Mesothelial cell of epicardium (in vitro differentiated cells): ENCODE results near the gene MRPL10. TPM values are rescaled to one million over a fixed set of nuclear protein-coding genes. Genes with fewer than 3 reads are reported as not detected.
A peak's percentile ranks its signal among the peaks of the same experiment; 100 is the strongest.

Experiments
- DNase-seq, 2 experiments: peaks; one replicate each; pipeline ENCODE4 v3.0.0; 2021; ENCODE audit warnings: low spot score in 2 of 2; ENCODE audit not compliant: unreplicated experiment in 2 of 2
- H3K27ac Mint-ChIP-seq: 2 replicates; pipeline ENCODE4 v1.8.0; 2021; ENCODE audit warnings: mixed read lengths
- H3K27me3 Mint-ChIP-seq: 2 replicates; pipeline ENCODE4 v1.8.0; 2021; ENCODE audit warnings: low read depth, mixed read lengths
- H3K36me3 Mint-ChIP-seq: 2 replicates; pipeline ENCODE4 v1.8.0; 2021; ENCODE audit warnings: mixed read lengths
- H3K4me1 Mint-ChIP-seq: 2 replicates; pipeline ENCODE4 v1.8.0; 2021; ENCODE audit warnings: mixed read lengths
- H3K4me3 Mint-ChIP-seq: 2 replicates; pipeline ENCODE4 v1.8.0; 2021; ENCODE audit warnings: mild to moderate bottlenecking, moderate library complexity, mixed read lengths
- H3K9me3 Mint-ChIP-seq: 2 replicates; pipeline ENCODE4 v1.8.0; 2021; ENCODE audit warnings: mixed read lengths
- total RNA-seq: library from RNA; stranded (reverse); gene quantifications from 3 replicates; pipeline ENCODE4 v1.2.1, GENCODE V29; 2021
- TF ChIP-seq, protein P1 (sequence below): fragments of 200-600 bp; sonication (generic); IDR thresholded peaks from one replicate; pipeline ENCODE4 v1.5.0; 2021; ENCODE audit warnings: antibody characterized with exemption; ENCODE audit not compliant: unreplicated experiment

Gene MRPL10
- total RNA-seq, 1 donor from 2014 or later = 41.0 TPM

DNA sequence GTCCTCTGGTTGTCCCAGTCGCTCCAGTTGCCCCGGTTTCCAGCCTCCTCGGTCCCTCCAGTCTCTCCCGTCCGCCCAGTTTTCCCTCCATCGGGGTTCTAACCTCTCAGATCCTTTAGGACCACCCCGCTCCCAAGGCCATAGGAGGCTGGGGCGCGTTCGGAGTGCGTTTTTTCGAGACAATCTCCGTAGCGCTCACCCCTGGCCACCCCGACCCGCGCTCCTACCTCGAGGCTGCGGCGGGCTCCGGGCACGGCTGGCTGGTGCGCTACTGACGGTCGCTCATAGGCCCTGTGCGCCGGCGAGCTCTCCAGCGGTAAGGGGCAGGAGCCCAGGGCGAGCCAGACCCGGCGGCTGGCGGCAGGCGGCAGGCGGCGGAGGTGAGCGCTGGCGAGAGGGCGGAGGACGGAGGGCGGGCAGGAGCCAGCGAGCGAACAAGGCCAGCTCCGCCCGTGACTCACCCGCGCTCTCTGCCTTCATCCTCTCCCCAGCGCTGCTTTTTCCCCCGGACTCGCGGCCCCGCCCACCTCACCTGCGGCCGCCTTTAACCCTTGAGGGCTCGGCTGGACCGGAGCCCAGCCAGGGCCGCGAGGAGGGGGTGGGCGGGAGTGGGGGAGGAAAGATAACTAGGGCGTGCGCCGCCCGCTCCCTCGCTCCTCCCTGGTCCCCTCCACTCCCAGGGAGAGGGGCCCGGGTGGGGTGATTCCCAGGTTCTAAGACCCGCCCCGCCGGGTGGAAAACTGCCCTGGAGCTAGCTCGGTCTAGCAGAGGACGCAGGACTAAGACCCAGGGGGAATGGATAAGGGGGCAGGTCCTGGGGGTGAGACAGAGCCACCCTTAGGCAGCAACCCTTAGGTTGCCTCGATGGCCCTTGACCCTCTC is 19.6 kb upstream of the MRPL10 start, which contains the start of gene SP6:
SP6 (minus strand) TSS at position 472 of the 882 bp plus-strand sequence. CDS start 2,734 bp downstream, outside the sequence.
- H3K4me3 Mint-ChIP-seq = peak within 1 kb of the TSS; percentile 84
- TF ChIP-seq, protein P1, sequence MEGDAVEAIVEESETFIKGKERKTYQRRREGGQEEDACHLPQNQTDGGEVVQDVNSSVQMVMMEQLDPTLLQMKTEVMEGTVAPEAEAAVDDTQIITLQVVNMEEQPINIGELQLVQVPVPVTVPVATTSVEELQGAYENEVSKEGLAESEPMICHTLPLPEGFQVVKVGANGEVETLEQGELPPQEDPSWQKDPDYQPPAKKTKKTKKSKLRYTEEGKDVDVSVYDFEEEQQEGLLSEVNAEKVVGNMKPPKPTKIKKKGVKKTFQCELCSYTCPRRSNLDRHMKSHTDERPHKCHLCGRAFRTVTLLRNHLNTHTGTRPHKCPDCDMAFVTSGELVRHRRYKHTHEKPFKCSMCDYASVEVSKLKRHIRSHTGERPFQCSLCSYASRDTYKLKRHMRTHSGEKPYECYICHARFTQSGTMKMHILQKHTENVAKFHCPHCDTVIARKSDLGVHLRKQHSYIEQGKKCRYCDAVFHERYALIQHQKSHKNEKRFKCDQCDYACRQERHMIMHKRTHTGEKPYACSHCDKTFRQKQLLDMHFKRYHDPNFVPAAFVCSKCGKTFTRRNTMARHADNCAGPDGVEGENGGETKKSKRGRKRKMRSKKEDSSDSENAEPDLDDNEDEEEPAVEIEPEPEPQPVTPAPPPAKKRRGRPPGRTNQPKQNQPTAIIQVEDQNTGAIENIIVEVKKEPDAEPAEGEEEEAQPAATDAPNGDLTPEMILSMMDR = no peak
- peak within 1 kb of the TSS; percentile 74 for H3K27ac Mint-ChIP-seq
- peaks cover 44% of the 10 kb centered on the region for H3K27me3 Mint-ChIP-seq
- H3K9me3 Mint-ChIP-seq = no peaks in the 10 kb centered on the region
- no peaks in the 10 kb centered on the region for H3K36me3 Mint-ChIP-seq
- H3K4me1 Mint-ChIP-seq = peaks cover 76% of the 10 kb centered on the region
- DNase-seq = peak; percentile 50 to 75

DNA sequence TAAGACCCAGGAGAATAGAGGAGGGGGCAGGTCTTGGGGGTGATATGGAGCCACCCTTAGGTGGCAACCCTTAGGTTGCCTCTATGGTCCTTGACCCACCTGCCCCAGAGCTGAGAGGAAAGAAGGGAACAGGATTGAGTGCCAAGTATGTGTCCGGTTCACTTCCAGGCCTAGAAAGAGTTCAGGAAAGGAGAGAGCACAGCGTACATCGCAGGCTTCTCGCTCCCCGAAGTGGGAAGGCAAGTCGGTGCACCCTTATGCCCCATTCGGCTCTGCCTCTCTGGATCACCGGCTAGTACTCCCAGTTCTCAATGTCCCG is 19.0 kb upstream of the MRPL10 start:
- Mint-ChIP-seq H3K27ac (peak overlapping the region; percentile 67), H3K4me1 (peaks cover 76% of the 10 kb centered on the region), H3K36me3 (no peaks in the 10 kb centered on the region), H3K4me3 (peak overlapping the region; percentile 84), H3K9me3 (no peaks in the 10 kb centered on the region), H3K27me3 (peaks cover 38% of the 10 kb centered on the region)
- DNase-seq = no peak
- TF ChIP-seq, protein P1 = no peak

DNA sequence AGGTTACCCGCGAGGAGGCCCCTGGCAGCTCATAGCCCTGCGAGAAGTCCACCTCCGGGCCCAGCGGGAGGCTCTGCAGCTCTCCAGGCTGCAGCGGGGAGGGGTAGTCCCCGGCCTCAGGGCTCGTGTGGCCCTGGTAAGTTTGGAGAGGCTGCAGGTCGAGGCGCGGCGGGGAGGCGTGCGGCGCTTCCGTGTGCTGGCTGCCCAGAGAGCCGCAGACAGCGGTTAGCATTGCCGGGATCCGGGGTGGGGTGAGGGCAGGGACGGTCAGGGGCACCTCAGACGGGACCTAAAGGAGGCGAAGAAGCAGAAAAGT is 16.8 kb upstream of the MRPL10 start:
- H3K4me3 Mint-ChIP-seq = peak overlapping the region; percentile 84

DNA sequence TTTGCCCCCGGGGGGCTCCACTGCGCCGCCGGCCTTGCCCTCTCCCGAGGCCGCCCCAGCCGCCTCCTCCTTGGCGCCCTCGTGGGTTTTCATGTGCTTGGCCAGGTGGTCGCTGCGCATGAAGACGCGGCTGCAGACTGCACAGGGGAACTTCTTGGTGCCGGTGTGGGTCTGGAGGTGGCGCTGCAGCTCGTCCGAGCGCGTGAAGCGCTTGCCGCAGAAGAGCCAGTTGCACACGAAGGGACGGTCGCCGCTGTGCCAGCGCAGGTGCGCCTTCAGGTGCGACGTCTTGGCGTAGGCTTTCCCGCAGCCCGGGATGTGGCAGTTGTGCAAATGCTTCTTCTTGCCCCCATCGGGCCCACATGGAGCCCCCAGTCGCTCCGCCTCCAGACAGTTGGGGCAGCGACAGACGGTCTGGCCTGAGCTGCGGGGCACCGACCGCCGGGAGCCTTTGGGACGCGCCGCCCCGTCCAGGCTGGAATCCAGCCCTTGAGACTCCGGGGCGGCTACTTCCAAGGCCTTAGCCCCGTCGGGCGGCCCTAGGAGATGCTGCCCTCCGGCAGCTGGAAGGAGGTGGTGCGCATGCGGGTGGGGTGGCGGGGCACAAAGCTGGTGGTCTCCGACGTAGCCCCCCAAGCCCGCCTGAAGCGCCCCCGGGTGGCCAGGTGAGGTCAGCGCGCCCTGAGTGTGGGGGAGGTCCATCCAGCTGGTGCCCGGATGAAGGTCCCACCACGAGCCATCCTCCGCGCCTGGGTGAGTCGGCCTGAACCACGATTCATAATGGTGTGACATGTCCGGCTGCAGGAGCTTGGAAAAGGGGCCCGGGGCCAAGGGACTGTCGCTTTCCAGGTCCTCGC is 16.2 kb upstream of the MRPL10 start:
- Mint-ChIP-seq H3K4me3 (peak overlapping the region; percentile 84), H3K9me3 (no peaks in the 10 kb centered on the region), H3K4me1 (peaks cover 85% of the 10 kb centered on the region), H3K27ac (no peak overlapping the region), H3K36me3 (no peaks in the 10 kb centered on the region), H3K27me3 (peaks cover 11% of the 10 kb centered on the region)
- TF ChIP-seq, protein P1 = peak; percentile 30
- DNase-seq = no peak

More for the DNA sequence above, 16.8 kb upstream of the MRPL10 start:
- no peak overlapping the region for H3K27ac Mint-ChIP-seq
- no peaks in the 10 kb centered on the region for H3K36me3 Mint-ChIP-seq
- H3K27me3 Mint-ChIP-seq = peaks cover 17% of the 10 kb centered on the region
- H3K9me3 Mint-ChIP-seq = no peaks in the 10 kb centered on the region
- no peak for DNase-seq
- H3K4me1 Mint-ChIP-seq = peaks cover 83% of the 10 kb centered on the region
- TF ChIP-seq, protein P1 = no peak

DNA sequence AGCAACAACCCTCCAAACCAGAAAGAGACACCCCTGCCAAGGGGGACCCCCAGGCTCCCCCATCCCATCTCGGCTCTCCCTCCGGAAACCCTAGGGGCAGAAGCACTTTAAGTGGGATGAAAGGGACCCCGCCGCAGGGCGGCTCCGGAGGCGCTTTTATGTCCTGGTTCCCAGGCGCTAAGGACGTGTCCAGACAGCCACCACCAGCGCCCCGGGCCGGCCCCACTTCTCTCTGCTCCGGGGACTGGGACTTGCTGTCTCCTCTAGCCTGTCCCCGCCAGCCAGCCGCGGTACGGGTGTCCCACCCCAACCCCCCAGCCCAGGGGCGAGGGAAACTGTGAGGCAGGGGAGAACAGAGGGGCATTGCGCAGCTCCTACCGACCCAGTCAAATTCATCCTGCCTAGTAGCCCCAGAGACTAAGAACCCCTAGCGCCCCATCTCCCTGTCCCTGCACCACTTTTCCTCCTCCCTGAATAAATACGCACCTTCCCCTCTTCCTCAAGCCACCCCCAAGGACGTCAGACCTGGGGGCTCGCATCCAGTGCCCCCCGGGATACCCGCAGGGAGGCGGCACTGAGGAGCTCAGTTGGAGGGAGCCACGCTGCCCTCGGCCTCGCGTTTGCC is 15.5 kb upstream of the MRPL10 start:
- Mint-ChIP-seq H3K27ac (peak overlapping the region; percentile 6), H3K27me3 (peaks cover 4% of the 10 kb centered on the region), H3K4me1 (peaks cover 82% of the 10 kb centered on the region), H3K36me3 (no peaks in the 10 kb centered on the region), H3K4me3 (peak overlapping the region; percentile 60), H3K9me3 (no peaks in the 10 kb centered on the region)
- DNase-seq = no peak
- TF ChIP-seq, protein P1 = no peak
